ENCODE measurements around the gene SAFB. TPM values are rescaled to one million over a fixed set of nuclear protein-coding genes. Genes with fewer than 3 reads are reported as not detected.

SAFB gene
- polyA plus RNA-seq, 1 donor from 2014 or later, result 89.8 TPM

DNA sequence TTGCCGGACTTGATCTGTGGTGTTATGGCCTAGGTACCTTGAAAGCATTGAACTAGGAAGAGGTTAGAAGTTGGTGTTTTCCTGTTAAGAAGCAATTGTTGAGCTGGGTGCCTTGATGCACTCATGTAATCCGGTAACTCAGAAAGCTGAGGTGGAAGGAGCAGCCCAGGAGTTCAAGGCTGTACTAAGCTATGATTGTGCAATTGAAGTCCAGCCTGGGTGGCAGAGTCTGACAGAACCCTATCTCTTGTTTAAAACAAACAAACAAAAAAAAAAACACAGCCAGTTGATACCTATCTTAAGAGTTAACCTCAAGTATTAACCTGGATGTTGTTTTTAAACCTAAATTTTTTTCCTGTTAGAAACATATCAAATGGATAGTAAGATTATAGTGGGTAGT, 19.3 kb downstream of the SAFB start:
- no peaks in the 10 kb centered on the region for H3K9me3 ChIP-seq (ENCODE audit: low read length)
- peaks cover 77% of the 10 kb centered on the region for H3K79me2 ChIP-seq (replicated peaks; ENCODE audit: insufficient read depth, low read length)
- H3K9me2 ChIP-seq (ENCODE audit: insufficient read depth, low read length), result no peaks in the 10 kb centered on the region
- no peak overlapping the region for H3K4me2 ChIP-seq (ENCODE audit: low read length)
- H4K20me1 ChIP-seq (ENCODE audit: insufficient read depth), result peaks cover 13% of the 10 kb centered on the region
- peaks cover 5% of the 10 kb centered on the region for H3K36me3 ChIP-seq (ENCODE audit: insufficient read depth, low read length)
- no peak overlapping the region for H3K9ac ChIP-seq (ENCODE audit: low read length)
- H3K4me3 ChIP-seq (ENCODE audit: low read length), result no peak overlapping the region
- TF ChIP-seq POLR2AphosphoS5 (IDR thresholded peaks at IDR 0.05) (no peak), SMC3 (conservative IDR thresholded peaks at IDR 0.05; ENCODE audit: poor library complexity) (no peak), RAD21 (conservative IDR thresholded peaks at IDR 0.05) (no peak), MXI1 (conservative IDR thresholded peaks at IDR 0.05; ENCODE audit: poor library complexity, severe bottlenecking) (no peak), EZH2 (IDR thresholded peaks at IDR 0.05; ENCODE audit: borderline replicate concordance, insufficient read depth, low read length, poor library complexity, severe bottlenecking) (no peak), EP300 (conservative IDR thresholded peaks at IDR 0.05; ENCODE audit: poor library complexity, severe bottlenecking) (no peak), TAF1 (IDR thresholded peaks at IDR 0.05; ENCODE audit: low read depth) (no peak)
- TF ChIP-seq, protein P1, sequence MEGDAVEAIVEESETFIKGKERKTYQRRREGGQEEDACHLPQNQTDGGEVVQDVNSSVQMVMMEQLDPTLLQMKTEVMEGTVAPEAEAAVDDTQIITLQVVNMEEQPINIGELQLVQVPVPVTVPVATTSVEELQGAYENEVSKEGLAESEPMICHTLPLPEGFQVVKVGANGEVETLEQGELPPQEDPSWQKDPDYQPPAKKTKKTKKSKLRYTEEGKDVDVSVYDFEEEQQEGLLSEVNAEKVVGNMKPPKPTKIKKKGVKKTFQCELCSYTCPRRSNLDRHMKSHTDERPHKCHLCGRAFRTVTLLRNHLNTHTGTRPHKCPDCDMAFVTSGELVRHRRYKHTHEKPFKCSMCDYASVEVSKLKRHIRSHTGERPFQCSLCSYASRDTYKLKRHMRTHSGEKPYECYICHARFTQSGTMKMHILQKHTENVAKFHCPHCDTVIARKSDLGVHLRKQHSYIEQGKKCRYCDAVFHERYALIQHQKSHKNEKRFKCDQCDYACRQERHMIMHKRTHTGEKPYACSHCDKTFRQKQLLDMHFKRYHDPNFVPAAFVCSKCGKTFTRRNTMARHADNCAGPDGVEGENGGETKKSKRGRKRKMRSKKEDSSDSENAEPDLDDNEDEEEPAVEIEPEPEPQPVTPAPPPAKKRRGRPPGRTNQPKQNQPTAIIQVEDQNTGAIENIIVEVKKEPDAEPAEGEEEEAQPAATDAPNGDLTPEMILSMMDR (IDR thresholded peaks at IDR 0.05; ENCODE audit: poor library complexity, severe bottlenecking), result no peak
- TF ChIP-seq, protein P2, sequence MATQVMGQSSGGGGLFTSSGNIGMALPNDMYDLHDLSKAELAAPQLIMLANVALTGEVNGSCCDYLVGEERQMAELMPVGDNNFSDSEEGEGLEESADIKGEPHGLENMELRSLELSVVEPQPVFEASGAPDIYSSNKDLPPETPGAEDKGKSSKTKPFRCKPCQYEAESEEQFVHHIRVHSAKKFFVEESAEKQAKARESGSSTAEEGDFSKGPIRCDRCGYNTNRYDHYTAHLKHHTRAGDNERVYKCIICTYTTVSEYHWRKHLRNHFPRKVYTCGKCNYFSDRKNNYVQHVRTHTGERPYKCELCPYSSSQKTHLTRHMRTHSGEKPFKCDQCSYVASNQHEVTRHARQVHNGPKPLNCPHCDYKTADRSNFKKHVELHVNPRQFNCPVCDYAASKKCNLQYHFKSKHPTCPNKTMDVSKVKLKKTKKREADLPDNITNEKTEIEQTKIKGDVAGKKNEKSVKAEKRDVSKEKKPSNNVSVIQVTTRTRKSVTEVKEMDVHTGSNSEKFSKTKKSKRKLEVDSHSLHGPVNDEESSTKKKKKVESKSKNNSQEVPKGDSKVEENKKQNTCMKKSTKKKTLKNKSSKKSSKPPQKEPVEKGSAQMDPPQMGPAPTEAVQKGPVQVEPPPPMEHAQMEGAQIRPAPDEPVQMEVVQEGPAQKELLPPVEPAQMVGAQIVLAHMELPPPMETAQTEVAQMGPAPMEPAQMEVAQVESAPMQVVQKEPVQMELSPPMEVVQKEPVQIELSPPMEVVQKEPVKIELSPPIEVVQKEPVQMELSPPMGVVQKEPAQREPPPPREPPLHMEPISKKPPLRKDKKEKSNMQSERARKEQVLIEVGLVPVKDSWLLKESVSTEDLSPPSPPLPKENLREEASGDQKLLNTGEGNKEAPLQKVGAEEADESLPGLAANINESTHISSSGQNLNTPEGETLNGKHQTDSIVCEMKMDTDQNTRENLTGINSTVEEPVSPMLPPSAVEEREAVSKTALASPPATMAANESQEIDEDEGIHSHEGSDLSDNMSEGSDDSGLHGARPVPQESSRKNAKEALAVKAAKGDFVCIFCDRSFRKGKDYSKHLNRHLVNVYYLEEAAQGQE (IDR thresholded peaks at IDR 0.05; ENCODE audit: borderline replicate concordance), result no peak
- H3K27me3 ChIP-seq (ENCODE audit: insufficient read depth, low read depth, low read length), result no peaks in the 10 kb centered on the region
- no peak overlapping the region for H3K27ac ChIP-seq (ENCODE audit: low read length)
- H3F3A ChIP-seq (ENCODE audit: insufficient read depth, low read length, poor library complexity, severe bottlenecking), result no peaks in the 10 kb centered on the region
- no peak overlapping the region for H2AFZ ChIP-seq (ENCODE audit: low read depth, low read length)

DNA sequence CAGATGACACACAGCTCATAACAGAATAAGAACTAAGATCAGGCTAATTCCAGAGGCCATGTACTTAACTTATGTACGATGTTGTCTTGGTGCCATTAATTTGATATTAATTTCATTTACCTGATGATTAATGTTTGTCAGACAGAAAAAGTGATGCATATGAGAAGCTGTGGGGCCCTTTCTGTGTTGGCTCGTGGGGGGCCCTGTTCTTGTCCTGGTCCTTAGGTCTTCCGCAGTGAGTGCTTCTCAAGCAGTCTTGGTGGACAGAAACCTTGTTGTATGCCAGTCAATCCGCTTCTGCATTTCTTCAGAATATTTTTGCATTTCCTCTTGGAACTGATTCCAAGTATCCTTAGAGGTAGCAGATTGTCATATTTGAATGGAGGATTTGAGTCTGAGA, 20.2 kb downstream of the SAFB start:
- no peaks in the 10 kb centered on the region for H3K9me2 ChIP-seq (ENCODE audit: insufficient read depth, low read length)
- TF ChIP-seq TAF1 (IDR thresholded peaks at IDR 0.05; ENCODE audit: low read depth), result no peak
- no peak for TF ChIP-seq EP300 (conservative IDR thresholded peaks at IDR 0.05; ENCODE audit: poor library complexity, severe bottlenecking)
- TF ChIP-seq POLR2AphosphoS5 (IDR thresholded peaks at IDR 0.05), result no peak
- TF ChIP-seq, protein P2 (IDR thresholded peaks at IDR 0.05; ENCODE audit: borderline replicate concordance), result no peak
- no peak for TF ChIP-seq MXI1 (conservative IDR thresholded peaks at IDR 0.05; ENCODE audit: poor library complexity, severe bottlenecking)
- no peak for TF ChIP-seq EZH2 (IDR thresholded peaks at IDR 0.05; ENCODE audit: borderline replicate concordance, insufficient read depth, low read length, poor library complexity, severe bottlenecking)
- no peak for TF ChIP-seq RAD21 (conservative IDR thresholded peaks at IDR 0.05)
- TF ChIP-seq, protein P1 (IDR thresholded peaks at IDR 0.05; ENCODE audit: poor library complexity, severe bottlenecking), result no peak
- no peak for TF ChIP-seq SMC3 (conservative IDR thresholded peaks at IDR 0.05; ENCODE audit: poor library complexity)
- peaks cover 77% of the 10 kb centered on the region for H3K79me2 ChIP-seq (replicated peaks; ENCODE audit: insufficient read depth, low read length)
- no peak overlapping the region for H3K4me3 ChIP-seq (ENCODE audit: low read length)
- H3K9ac ChIP-seq (ENCODE audit: low read length), result no peak overlapping the region
- peaks cover 13% of the 10 kb centered on the region for H4K20me1 ChIP-seq (ENCODE audit: insufficient read depth)
- no peaks in the 10 kb centered on the region for H3K9me3 ChIP-seq (ENCODE audit: low read length)
- no peaks in the 10 kb centered on the region for H3F3A ChIP-seq (ENCODE audit: insufficient read depth, low read length, poor library complexity, severe bottlenecking)
- H3K4me2 ChIP-seq (ENCODE audit: low read length), result no peak overlapping the region
- no peak overlapping the region for H3K27ac ChIP-seq (ENCODE audit: low read length)
- H3K27me3 ChIP-seq (ENCODE audit: insufficient read depth, low read depth, low read length), result no peaks in the 10 kb centered on the region
- peaks cover 5% of the 10 kb centered on the region for H3K36me3 ChIP-seq (ENCODE audit: insufficient read depth, low read length)
- no peak overlapping the region for H2AFZ ChIP-seq (ENCODE audit: low read depth, low read length)
